Measurements from ENCODE around the gene TESK2. TPM values are rescaled to one million over a fixed set of nuclear protein-coding genes. Genes with fewer than 3 reads are reported as not detected.
A peak's percentile ranks its signal among the peaks of the same experiment; 100 is the strongest.
"Not testable (repeated sequence)": the region's sequence is repeated elsewhere in the genome, so short reads cannot be mapped to it uniquely, and the experiment has no call there.

The TESK2 gene
- total RNA-seq, 1 donor from 2014 or later, result 8.0 TPM

DNA sequence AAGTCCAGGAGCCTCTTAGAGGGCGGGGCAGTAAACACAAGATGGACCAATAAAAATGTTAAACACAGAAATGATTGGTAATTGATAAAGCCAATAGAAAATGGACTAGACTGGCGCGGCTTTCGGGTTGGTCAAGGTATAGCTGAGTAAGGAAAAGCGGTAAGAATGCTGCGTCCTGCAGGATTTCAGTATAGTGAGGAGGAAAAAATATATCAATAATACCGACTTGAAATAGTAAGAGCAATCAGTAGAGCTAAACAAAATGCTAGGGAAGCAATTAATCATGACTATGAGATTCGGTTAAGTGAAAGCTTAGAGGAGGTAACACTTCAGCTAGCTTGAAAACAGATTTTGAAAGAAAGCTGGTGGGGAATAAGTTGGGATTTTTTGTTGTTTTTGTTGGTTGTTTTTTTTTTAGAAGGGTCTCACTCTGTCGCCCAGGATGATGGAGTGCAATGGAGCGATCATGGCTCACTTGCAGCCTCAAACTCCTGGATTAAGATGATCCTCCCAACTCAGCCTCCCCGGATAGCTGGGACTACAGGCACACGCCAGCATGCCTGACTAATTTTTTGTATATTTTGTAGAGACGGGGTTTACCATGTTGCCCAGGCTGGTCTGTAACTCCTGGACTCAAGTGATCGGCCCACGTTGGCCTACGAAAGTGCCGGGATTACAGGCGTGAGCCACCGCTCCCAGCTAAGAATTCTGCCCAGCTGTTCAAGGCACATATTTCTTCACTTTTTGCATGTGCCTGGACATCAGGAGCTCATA, 711 bp upstream of the TESK2 start:
- Mint-ChIP-seq H3K27me3 (ENCODE audit: unreplicated experiment) (peaks cover 5% of the 10 kb centered on the region), H3K36me3 (ENCODE audit: low read depth, unreplicated experiment) (peaks cover 3% of the 10 kb centered on the region), H3K4me3 (ENCODE audit: unreplicated experiment) (no peak overlapping the region), H3K27ac (ENCODE audit: unreplicated experiment) (no peak overlapping the region), H3K4me1 (ENCODE audit: unreplicated experiment) (peaks cover 3% of the 10 kb centered on the region), H3K9me3 (ENCODE audit: unreplicated experiment) (no peaks in the 10 kb centered on the region)
- TF ChIP-seq, protein P1, sequence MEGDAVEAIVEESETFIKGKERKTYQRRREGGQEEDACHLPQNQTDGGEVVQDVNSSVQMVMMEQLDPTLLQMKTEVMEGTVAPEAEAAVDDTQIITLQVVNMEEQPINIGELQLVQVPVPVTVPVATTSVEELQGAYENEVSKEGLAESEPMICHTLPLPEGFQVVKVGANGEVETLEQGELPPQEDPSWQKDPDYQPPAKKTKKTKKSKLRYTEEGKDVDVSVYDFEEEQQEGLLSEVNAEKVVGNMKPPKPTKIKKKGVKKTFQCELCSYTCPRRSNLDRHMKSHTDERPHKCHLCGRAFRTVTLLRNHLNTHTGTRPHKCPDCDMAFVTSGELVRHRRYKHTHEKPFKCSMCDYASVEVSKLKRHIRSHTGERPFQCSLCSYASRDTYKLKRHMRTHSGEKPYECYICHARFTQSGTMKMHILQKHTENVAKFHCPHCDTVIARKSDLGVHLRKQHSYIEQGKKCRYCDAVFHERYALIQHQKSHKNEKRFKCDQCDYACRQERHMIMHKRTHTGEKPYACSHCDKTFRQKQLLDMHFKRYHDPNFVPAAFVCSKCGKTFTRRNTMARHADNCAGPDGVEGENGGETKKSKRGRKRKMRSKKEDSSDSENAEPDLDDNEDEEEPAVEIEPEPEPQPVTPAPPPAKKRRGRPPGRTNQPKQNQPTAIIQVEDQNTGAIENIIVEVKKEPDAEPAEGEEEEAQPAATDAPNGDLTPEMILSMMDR (IDR thresholded peaks at IDR 0.05; ENCODE audit: unreplicated experiment), result no peak
- no peak for DNase-seq (ENCODE audit: low spot score)

DNA sequence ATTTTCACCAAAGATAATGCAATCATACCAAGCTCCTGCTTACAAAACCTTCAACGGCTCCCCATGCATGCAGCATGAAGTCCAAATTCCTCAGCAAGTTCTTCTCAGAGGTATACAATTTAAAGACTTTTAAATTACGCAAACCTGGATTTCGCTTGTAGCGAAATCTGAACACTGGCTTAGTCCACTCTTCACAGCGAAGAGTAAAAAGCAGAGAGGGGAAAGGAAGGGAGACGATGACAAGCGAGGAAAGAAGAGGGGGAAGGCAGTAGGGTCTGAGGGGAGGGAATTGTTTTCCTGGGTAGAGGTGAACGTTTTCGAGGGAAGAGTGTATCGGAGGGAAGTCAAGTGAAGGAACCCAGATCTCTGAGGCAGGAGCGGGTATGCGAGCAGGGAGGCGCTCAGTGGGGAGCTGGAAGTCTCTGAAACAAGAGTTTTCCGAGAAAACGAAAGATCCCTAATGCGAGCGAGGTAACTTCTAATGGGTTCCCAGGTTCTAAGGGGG, 790 bp downstream of the TESK2 start:
- no peaks in the 10 kb centered on the region for H3K36me3 Mint-ChIP-seq (ENCODE audit: low read depth, unreplicated experiment)
- H3K9me3 Mint-ChIP-seq (ENCODE audit: unreplicated experiment), result no peaks in the 10 kb centered on the region
- H3K27ac Mint-ChIP-seq (ENCODE audit: unreplicated experiment), result no peak overlapping the region
- DNase-seq (ENCODE audit: low spot score), result peak; percentile 15
- H3K4me1 Mint-ChIP-seq (ENCODE audit: unreplicated experiment), result peaks cover 3% of the 10 kb centered on the region
- H3K27me3 Mint-ChIP-seq (ENCODE audit: unreplicated experiment), result peaks cover 5% of the 10 kb centered on the region
- no peak overlapping the region for H3K4me3 Mint-ChIP-seq (ENCODE audit: unreplicated experiment)
- TF ChIP-seq, protein P1 (IDR thresholded peaks at IDR 0.05; ENCODE audit: unreplicated experiment), result no peak

DNA sequence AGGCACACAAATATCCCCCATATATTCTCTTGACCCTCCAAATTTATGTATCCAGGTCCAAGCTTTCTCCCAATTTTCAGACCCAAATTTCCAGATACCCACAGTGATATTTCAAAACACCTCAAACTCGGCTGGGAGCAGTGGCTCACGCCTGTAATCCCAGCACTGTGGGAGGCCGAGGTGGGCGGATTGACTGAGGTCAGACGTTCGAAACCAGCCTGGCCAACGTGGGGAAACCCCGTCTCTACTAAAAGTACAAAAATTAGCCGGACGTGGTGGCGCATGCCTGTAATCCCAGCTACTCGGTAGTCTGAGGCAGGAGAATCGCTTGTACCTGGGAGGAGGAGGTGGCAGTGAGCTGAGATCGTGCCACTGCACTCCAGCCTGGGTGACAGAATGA, 1.6 kb downstream of the TESK2 start:
- H3K4me1 Mint-ChIP-seq (ENCODE audit: unreplicated experiment); H3K27ac Mint-ChIP-seq (ENCODE audit: unreplicated experiment); H3K9me3 Mint-ChIP-seq (ENCODE audit: unreplicated experiment); H3K4me3 Mint-ChIP-seq (ENCODE audit: unreplicated experiment); H3K27me3 Mint-ChIP-seq (ENCODE audit: unreplicated experiment); H3K36me3 Mint-ChIP-seq (ENCODE audit: low read depth, unreplicated experiment); DNase-seq (ENCODE audit: low spot score): not testable (repeated sequence)

DNA sequence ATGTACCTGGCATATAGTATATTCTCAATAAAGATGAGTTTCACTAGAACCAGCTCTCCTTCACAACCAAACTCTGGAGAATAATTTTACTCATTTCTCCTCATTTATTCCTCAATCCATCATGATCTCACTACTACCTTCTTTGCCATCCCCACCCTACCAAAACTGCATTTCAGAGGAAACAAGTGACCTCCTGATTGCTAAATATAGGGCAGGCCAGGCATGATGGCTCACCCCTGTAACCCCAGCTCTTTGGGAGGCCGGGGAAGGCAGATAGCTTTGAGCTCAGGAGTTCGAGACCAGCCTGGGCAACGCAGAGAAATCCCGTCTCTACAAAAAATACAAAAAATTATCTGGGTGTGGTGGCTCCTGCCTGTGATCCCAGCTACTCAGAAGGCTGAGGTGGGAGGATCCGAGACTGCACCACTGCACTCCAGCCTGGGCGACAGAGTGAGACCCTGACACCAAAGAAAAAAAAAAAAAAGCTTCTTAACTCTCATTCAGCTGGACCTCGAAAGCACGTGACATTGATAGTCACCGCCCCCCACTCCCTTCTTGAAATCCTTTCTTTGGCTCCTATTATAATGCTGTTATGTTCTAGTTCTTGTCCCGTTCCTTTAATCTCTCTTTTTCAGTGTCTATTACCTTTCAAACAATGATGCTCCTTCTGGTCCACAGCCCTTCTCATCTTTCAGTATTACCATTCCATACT, 2.1 kb downstream of the TESK2 start:
- DNase-seq (ENCODE audit: low spot score), result no peak
- Mint-ChIP-seq H3K27me3 (ENCODE audit: unreplicated experiment) (peaks cover 2% of the 10 kb centered on the region), H3K4me1 (ENCODE audit: unreplicated experiment) (peaks cover 3% of the 10 kb centered on the region), H3K36me3 (ENCODE audit: low read depth, unreplicated experiment) (no peaks in the 10 kb centered on the region), H3K9me3 (ENCODE audit: unreplicated experiment) (no peaks in the 10 kb centered on the region), H3K4me3 (ENCODE audit: unreplicated experiment) (no peak overlapping the region), H3K27ac (ENCODE audit: unreplicated experiment) (no peak overlapping the region)
- TF ChIP-seq, protein P1 (IDR thresholded peaks at IDR 0.05; ENCODE audit: unreplicated experiment), result no peak

DNA sequence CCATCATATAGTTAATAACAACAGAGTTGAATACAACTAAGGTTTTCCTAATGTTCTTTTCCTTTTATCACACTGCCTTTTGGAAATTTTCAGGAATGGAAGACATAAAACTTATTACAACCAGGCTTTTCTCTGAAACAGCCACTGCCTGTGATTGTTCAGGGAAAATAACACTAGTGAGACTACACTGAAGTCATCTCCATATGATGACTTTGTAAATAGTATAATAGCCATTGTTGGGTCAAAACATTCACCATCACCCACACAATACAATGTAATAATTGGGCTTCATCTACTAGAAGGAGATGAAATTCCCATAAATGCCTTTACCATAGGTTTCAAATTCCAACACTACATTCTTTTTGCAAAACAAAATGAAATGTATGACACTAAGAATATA, 5.0 kb downstream of the TESK2 start:
- H3K36me3 Mint-ChIP-seq (ENCODE audit: low read depth, unreplicated experiment), result no peaks in the 10 kb centered on the region
- no peak overlapping the region for H3K4me3 Mint-ChIP-seq (ENCODE audit: unreplicated experiment)
- TF ChIP-seq, protein P1 (IDR thresholded peaks at IDR 0.05; ENCODE audit: unreplicated experiment), result no peak
- H3K27ac Mint-ChIP-seq (ENCODE audit: unreplicated experiment), result no peak overlapping the region
- no peaks in the 10 kb centered on the region for H3K9me3 Mint-ChIP-seq (ENCODE audit: unreplicated experiment)
- peaks cover 3% of the 10 kb centered on the region for H3K4me1 Mint-ChIP-seq (ENCODE audit: unreplicated experiment)
- no peak for DNase-seq (ENCODE audit: low spot score)
- H3K27me3 Mint-ChIP-seq (ENCODE audit: unreplicated experiment), result peaks cover 2% of the 10 kb centered on the region
